K562 (cell line): ENCODE measurements around the gene OR5H15. TPM values are rescaled to one million over a fixed set of nuclear protein-coding genes. Genes with fewer than 3 reads are reported as not detected.

Source experiments
- ATAC-seq: fragments of 200-7000 bp; cut with Tn5 transposase; 3 replicates; pipeline ENCODE4 v1.9.1; 2020; ENCODE audit warnings: moderate library complexity
- BruUV-seq: library from RNA; stranded (reverse); fragments of 400-500 nt; replicated peaks from 2 replicates; lab custom pipeline; 2021; lab: Mats Ljungman, UMichigan
- CTCF ChIA-PET: fragments of 300-600 bp; formaldehyde crosslinking; extraction: SDS; loops from one replicate; lab custom pipeline; 2021; ENCODE audit warnings: low intra/inter-chr PET ratio; lab: Yijun Ruan, JAX
- POLR2A ChIA-PET: fragments of 300-600, 350-650 bp; sonication (Branson Sonifier 250); formaldehyde crosslinking; extraction: SDS; loops from one replicate; lab custom pipeline; 2021; ENCODE audit warnings: antibody characterized with exemption, inconsistent platforms; lab: Yijun Ruan, JAX
- DNase-seq, 4 experiments: peaks; one replicate each; pipeline versions ENCODE4 v3.0.0 to v3.0.0-alpha.2; 2011 to 2018; ENCODE audit warnings: low spot score in 3 of 4, mixed read lengths in 3 of 4; ENCODE audit errors: extremely low read depth in 1 of 4
- FAIRE-seq: peaks from 2 replicates; lab custom pipeline; 2011; peaks lifted over from hg19 to GRCh38; lab: Jason Lieb, UNC
- H2AFZ ChIP-seq: 2 replicates; pipeline ENCODE4 v1.6.0; 2011; ENCODE audit warnings: low read depth, low read length, control low read depth, inconsistent platforms
- H3K27ac ChIP-seq: fragments of 200-600 bp; 3 replicates; pipeline ENCODE4 v1.8.0; 2011; ENCODE audit warnings: low read depth, mild to moderate bottlenecking, control low read depth, inconsistent platforms, low read length, moderate library complexity, mixed read lengths; ENCODE audit errors: extremely low read depth
- H3K27me3 ChIP-seq, 2 experiments: fragments of 300-600 bp in 1 of 2; 2 replicates in 1 of 2; 3 replicates in 1 of 2; pipeline versions ENCODE4 v1.6.0 to v1.8.0; 2011; ENCODE audit warnings: inconsistent platforms in 2 of 2, low read length in 2 of 2, mild to moderate bottlenecking in 1 of 2, mixed read lengths in 1 of 2, moderate library complexity in 1 of 2; ENCODE audit not compliant: control insufficient read depth in 2 of 2, insufficient read depth in 2 of 2
- H3K36me3 ChIP-seq: fragments of 300-600 bp; 3 replicates; pipeline ENCODE4 v1.8.0; 2011; ENCODE audit warnings: mild to moderate bottlenecking, low read length, inconsistent platforms; ENCODE audit not compliant: control insufficient read depth, insufficient read depth
- H3K4me1 ChIP-seq, 2 experiments: fragments of 200-600 bp in 1 of 2; replicated peaks in 1 of 2; 2 replicates in 1 of 2; 3 replicates in 1 of 2; pipeline versions ENCODE4 v1.5.1 to v1.8.0; 2011; ENCODE audit warnings: inconsistent platforms in 2 of 2, low read length in 2 of 2, mild to moderate bottlenecking in 1 of 2, mixed read lengths in 1 of 2, moderate library complexity in 1 of 2; ENCODE audit not compliant: control insufficient read depth in 2 of 2, insufficient read depth in 2 of 2
- H3K4me2 ChIP-seq: 2 replicates; pipeline ENCODE4 v1.6.1; 2011; ENCODE audit warnings: low read length, control low read depth, inconsistent platforms, mixed read lengths; ENCODE audit not compliant: insufficient read depth
- H3K4me3 ChIP-seq: fragments of 200-600 bp; sonication (generic), shearing (Covaris generic); 2 replicates; pipeline ENCODE4 v1.5.1; 2016; ENCODE audit warnings: control low read depth, inconsistent platforms
- H3K79me2 ChIP-seq: fragments of 200-600 bp; 3 replicates; pipeline ENCODE4 v1.8.0; 2011; ENCODE audit warnings: low read length, inconsistent platforms; ENCODE audit not compliant: control insufficient read depth, insufficient read depth
- H3K9ac ChIP-seq, 2 experiments: 2 replicates each; pipeline versions ENCODE4 v1.6.0 to v1.6.1; 2011; ENCODE audit warnings: low read depth in 2 of 2, low read length in 2 of 2, control low read depth in 1 of 2, inconsistent platforms in 1 of 2, mild to moderate bottlenecking in 1 of 2, mixed read lengths in 1 of 2; ENCODE audit not compliant: insufficient read depth in 1 of 2
- H3K9me1 ChIP-seq: one replicate; pipeline ENCODE4 v1.6.0; 2011; ENCODE audit warnings: inconsistent platforms, mild to moderate bottlenecking, low read length, moderate library complexity; ENCODE audit not compliant: control insufficient read depth, insufficient read depth
- H3K9me3 ChIP-seq: replicated peaks from 2 replicates; pipeline ENCODE4 v1.5.1; 2011; ENCODE audit warnings: low read depth, low read length, inconsistent platforms; ENCODE audit not compliant: control insufficient read depth, insufficient read depth
- H4K20me1 ChIP-seq: replicated peaks from 2 replicates; pipeline ENCODE4 v1.6.1; 2011; ENCODE audit warnings: low read length, inconsistent platforms, mixed read lengths; ENCODE audit not compliant: control insufficient read depth, insufficient read depth
- AFF4 ChIP-seq: sonication (generic); formaldehyde crosslinking; IDR thresholded peaks from 2 replicates; pipeline ENCODE4 v1.8.0; 2023; ENCODE audit warnings: mild to moderate bottlenecking, missing genetic modification reagents
- HEY1 ChIP-seq: fragments of 250-450 bp; sonication (Bioruptor Pico); IDR thresholded peaks from 2 replicates; pipeline ENCODE4 v1.5.0; 2020; ENCODE audit warnings: mild to moderate bottlenecking, moderate library complexity, borderline replicate concordance
- IRF1 ChIP-seq: sonication (generic); formaldehyde crosslinking; IDR thresholded peaks from 2 replicates; pipeline ENCODE4 v1.8.0; 2022; ENCODE audit warnings: missing genetic modification reagents, mild to moderate bottlenecking, borderline replicate concordance
- PHB2 ChIP-seq: fragments of 450-650 bp; IDR thresholded peaks from 2 replicates; pipeline ENCODE4 v1.6.1; 2017; ENCODE audit warnings: low read depth
- ZFP1 ChIP-seq: fragments of 450-650 bp; formaldehyde crosslinking; IDR thresholded peaks from 2 replicates; pipeline ENCODE4 v1.4.0; 2020; ENCODE audit warnings: mild to moderate bottlenecking, mixed read lengths
- WGBS: fragments of 100-300 bp; shearing (Covaris generic); methylation state at CpG from one replicate; pipeline ENCODE4 v1.1.6; 2016; ENCODE audit warnings: low coverage, mixed read lengths; ENCODE audit not compliant: insufficient coverage; ENCODE audit errors: missing lambda C conversion rate; 5-methylcytosine and 5-hydroxymethylcytosine counted together
- in situ Hi-C: fragments of 300-500 bp; cut with MboI; formaldehyde crosslinking; loops from 4 replicates; pipeline ENCODE4 v1.15.0; 2018; ENCODE audit warnings: inconsistent platforms, mixed read lengths
- intact Hi-C: fragments of 100-400 bp; cut with micrococcal nuclease; formaldehyde crosslinking; loops from 2 replicates; pipeline ENCODE4 v1.14.2; 2022
- polyA plus RNA-seq, 8 experiments: library from polyadenylated mRNA; depleted of rRNA in 4 of 8; stranded (reverse) in 5 of 8; unstranded in 3 of 8; fragments of >200 nt; fragmentation: Nextera tagmentation in 2 of 8; fragmentation: Illumina TruSeq in 1 of 8; extraction: Ambion mirVana in 2 of 8; extraction: Trizol in 1 of 8; gene quantifications; 2 replicates each; pipeline versions ENCODE4 v1.2.1 to v1.2.3, GENCODE V29; 2011 to 2014; ENCODE audit warnings: inconsistent platforms in 1 of 8, missing spikeins in 1 of 8
- total RNA-seq, 7 experiments: library from RNA; depleted of rRNA in 6 of 7; stranded (reverse); fragments of >200 nt in 6 of 7; fragmentation: Illumina TruSeq in 2 of 7; extraction: Trizol in 2 of 7; gene quantifications; 2 replicates each; pipeline versions ENCODE4 v1.2.1 to v1.2.3, GENCODE V29; 2011 to 2021; ENCODE audit warnings: low replicate concordance in 1 of 7
- TF ChIP-seq, protein P1 (sequence below): fragments of 450-650 bp; formaldehyde crosslinking; IDR thresholded peaks from 2 replicates; pipeline ENCODE4 v1.4.0; 2020; ENCODE audit warnings: mild to moderate bottlenecking, mixed read lengths
- TF ChIP-seq, protein P2 (sequence below): fragments of 450-650 bp; IDR thresholded peaks from 2 replicates; pipeline ENCODE4 v1.6.1; 2016

The OR5H15 gene
- total and polyA plus RNA-seq, 9 of the 15 experiments (the other 6 are each of a cell fraction or from before 2014, with no cell fraction given), result not detected

DNA sequence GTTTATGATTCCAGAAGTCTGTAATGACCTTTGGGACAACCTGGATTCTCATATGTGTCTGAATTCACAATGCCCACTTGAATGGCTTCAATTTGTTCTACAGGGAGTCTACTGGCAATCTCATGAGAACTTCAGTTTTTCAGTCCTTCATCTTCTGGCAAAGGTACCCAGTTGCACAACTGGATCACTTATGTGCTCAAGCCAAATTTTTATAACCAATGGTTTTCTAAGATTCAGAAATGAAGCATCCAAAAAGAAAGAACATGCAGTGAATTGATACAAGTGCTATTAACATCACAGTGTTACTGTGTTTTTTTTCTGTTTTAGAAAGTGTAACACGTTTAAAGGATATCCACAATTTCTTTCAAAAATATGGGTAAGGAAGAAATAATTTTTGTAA is 19.3 kb upstream of the OR5H15 start, which contains the start of gene OR5H14:
OR5H14 (plus strand) TSS at position 301 of the 400 bp plus-strand sequence. CDS start 1,907 bp downstream, outside the sequence.
- no peaks in the 10 kb centered on the region for H3K27me3 ChIP-seq
- DNase-seq (no peak), FAIRE-seq (no peak), ATAC-seq (no peak)
- H3K4me2 ChIP-seq, result no peak within 1 kb of the TSS
- no peak within 1 kb of the TSS for H2AFZ ChIP-seq
- TF ChIP-seq, protein P1, sequence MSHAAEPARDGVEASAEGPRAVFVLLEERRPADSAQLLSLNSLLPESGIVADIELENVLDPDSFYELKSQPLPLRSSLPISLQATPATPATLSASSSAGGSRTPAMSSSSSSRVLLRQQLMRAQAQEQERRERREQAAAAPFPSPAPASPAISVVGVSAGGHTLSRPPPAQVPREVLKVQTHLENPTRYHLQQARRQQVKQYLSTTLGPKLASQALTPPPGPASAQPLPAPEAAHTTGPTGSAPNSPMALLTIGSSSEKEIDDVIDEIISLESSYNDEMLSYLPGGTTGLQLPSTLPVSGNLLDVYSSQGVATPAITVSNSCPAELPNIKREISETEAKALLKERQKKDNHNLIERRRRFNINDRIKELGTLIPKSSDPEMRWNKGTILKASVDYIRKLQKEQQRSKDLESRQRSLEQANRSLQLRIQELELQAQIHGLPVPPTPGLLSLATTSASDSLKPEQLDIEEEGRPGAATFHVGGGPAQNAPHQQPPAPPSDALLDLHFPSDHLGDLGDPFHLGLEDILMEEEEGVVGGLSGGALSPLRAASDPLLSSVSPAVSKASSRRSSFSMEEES (CRISPR knock-in tag), result no peak
- no peak for TF ChIP-seq HEY1 (CRISPR knock-in tag)
- intact Hi-C loops (no loop called here), in situ Hi-C loops (no loop called here)
- H3K27ac ChIP-seq, result no peak within 1 kb of the TSS
- BruUV-seq, result no TSS peak
- H3K9ac ChIP-seq, result no peak within 1 kb of the TSS
- H3K9me3 ChIP-seq, result no peaks in the 10 kb centered on the region
- H3K9me1 ChIP-seq, result no peaks in the 10 kb centered on the region
- WGBS, result 0% methylated on average over 1 of the region's 1 CpG
- H3K4me3 ChIP-seq, result no peak within 1 kb of the TSS
- ChIA-PET POLR2A (no interaction called here), CTCF (no interaction called here)
- no peaks in the 10 kb centered on the region for H3K4me1 ChIP-seq
- H3K36me3 ChIP-seq, result no peaks in the 10 kb centered on the region
- H3K79me2 ChIP-seq, result no peaks in the 10 kb centered on the region
- no peaks in the 10 kb centered on the region for H4K20me1 ChIP-seq

DNA sequence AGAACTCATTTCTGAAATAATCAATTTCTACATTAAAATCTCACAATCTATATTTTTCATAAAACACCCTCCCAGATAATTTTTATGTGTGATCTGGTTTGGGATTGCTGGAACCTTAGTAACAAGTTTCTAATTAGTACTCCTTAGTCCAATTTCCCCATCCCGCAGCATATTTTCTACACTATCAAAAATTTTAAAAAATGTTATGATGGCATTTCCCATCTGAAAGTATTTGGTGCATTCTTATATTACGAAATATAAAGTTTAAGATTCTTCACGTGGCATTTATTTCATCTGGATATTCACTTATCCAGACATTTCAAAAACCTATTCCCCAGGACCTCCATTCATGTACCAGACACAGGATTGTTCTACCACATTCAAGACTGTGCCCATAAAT is 17.7 kb upstream of the OR5H15 start:
- H4K20me1 ChIP-seq, result no peaks in the 10 kb centered on the region
- FAIRE-seq (no peak), DNase-seq (no peak), ATAC-seq (no peak)
- H3K9me3 ChIP-seq, result no peaks in the 10 kb centered on the region
- no peak overlapping the region for H3K4me3 ChIP-seq
- H3K27ac ChIP-seq, result no peak overlapping the region
- intact Hi-C loops, result no loop called here
- no peaks in the 10 kb centered on the region for H3K27me3 ChIP-seq
- H3K9me1 ChIP-seq, result no peaks in the 10 kb centered on the region
- in situ Hi-C loops, result no loop called here
- no peaks in the 10 kb centered on the region for H3K36me3 ChIP-seq
- H3K79me2 ChIP-seq, result no peaks in the 10 kb centered on the region
- no peaks in the 10 kb centered on the region for H3K4me1 ChIP-seq
- H3K9ac ChIP-seq, result no peak overlapping the region
- 3% methylated on average over 3 of the region's 3 CpGs for WGBS
- POLR2A ChIA-PET, result no interaction called here
- CTCF ChIA-PET, result no interaction called here
- no TSS peak for BruUV-seq
- no peak overlapping the region for H3K4me2 ChIP-seq
- no peak overlapping the region for H2AFZ ChIP-seq
- TF ChIP-seq ZFP1 (CRISPR knock-in tag), result no peak
- TF ChIP-seq, protein P2, sequence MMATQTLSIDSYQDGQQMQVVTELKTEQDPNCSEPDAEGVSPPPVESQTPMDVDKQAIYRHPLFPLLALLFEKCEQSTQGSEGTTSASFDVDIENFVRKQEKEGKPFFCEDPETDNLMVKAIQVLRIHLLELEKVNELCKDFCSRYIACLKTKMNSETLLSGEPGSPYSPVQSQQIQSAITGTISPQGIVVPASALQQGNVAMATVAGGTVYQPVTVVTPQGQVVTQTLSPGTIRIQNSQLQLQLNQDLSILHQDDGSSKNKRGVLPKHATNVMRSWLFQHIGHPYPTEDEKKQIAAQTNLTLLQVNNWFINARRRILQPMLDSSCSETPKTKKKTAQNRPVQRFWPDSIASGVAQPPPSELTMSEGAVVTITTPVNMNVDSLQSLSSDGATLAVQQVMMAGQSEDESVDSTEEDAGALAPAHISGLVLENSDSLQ, result no peak
- no peak for TF ChIP-seq AFF4 (CRISPR knock-in tag)
- TF ChIP-seq IRF1 (CRISPR knock-in tag), result no peak
- TF ChIP-seq PHB2, result no peak
